ENCODE measurements around the gene ILDR1. TPM values are rescaled to one million over a fixed set of nuclear protein-coding genes. Genes with fewer than 3 reads are reported as not detected.
A peak's percentile ranks its signal among the peaks of the same experiment; 100 is the strongest.

ILDR1 gene
- polyA plus RNA-seq, 1 donor = 3.2 TPM

- Histone ChIP-seq H3K4me3 (ENCODE audit: low read length) (no peak overlapping the region), H3K36me3 (ENCODE audit: control insufficient read depth, insufficient read depth, low read length) (no peaks in the 10 kb centered on the region), H3K4me1 (ENCODE audit: control insufficient read depth, insufficient read depth, low read length) (peaks cover 13% of the 10 kb centered on the region), H3K27me3 (ENCODE audit: control insufficient read depth, insufficient read depth, low read length) (peaks cover 4% of the 10 kb centered on the region), H3K9me3 (ENCODE audit: control insufficient read depth, low read depth, low read length) (no peaks in the 10 kb centered on the region), H3K27ac (ENCODE audit: low read length) (no peak overlapping the region)
- no CpG with 5 or more reads among the region's 1 CpG for WGBS (ENCODE audit: insufficient coverage, low lambda C conversion rate)
- DNase-seq = no peak
Measured at GRCh38 chr3:122021037-122021436, 1.0 kb downstream of the ILDR1 start.

GRCh38 chr3:122019493-122019892, 2.6 kb downstream of the ILDR1 start:
- DNase-seq = peak; percentile 23 to 47
- peaks cover 4% of the 10 kb centered on the region for H3K27me3 ChIP-seq (ENCODE audit: control insufficient read depth, insufficient read depth, low read length)
- no peaks in the 10 kb centered on the region for H3K36me3 ChIP-seq (ENCODE audit: control insufficient read depth, insufficient read depth, low read length)
- H3K9me3 ChIP-seq (ENCODE audit: control insufficient read depth, low read depth, low read length) = no peaks in the 10 kb centered on the region
- H3K4me3 ChIP-seq (ENCODE audit: low read length) = no peak overlapping the region
- H3K4me1 ChIP-seq (ENCODE audit: control insufficient read depth, insufficient read depth, low read length) = peaks cover 13% of the 10 kb centered on the region
- H3K27ac ChIP-seq (ENCODE audit: low read length) = no peak overlapping the region

GRCh38 chr3:122014741-122015140, 7.3 kb downstream of the ILDR1 start:
- peaks cover 3% of the 10 kb centered on the region for H3K4me1 ChIP-seq (ENCODE audit: control insufficient read depth, insufficient read depth, low read length)
- DNase-seq = no peak
- no peak overlapping the region for H3K27ac ChIP-seq (ENCODE audit: low read length)
- H3K9me3 ChIP-seq (ENCODE audit: control insufficient read depth, low read depth, low read length) = no peaks in the 10 kb centered on the region
- no peak overlapping the region for H3K4me3 ChIP-seq (ENCODE audit: low read length)
- WGBS (ENCODE audit: insufficient coverage, low lambda C conversion rate) = no CpG with 5 or more reads among the region's 1 CpG
- no peaks in the 10 kb centered on the region for H3K36me3 ChIP-seq (ENCODE audit: control insufficient read depth, insufficient read depth, low read length)
- H3K27me3 ChIP-seq (ENCODE audit: control insufficient read depth, insufficient read depth, low read length) = no peaks in the 10 kb centered on the region

- no peak overlapping the region for H3K27ac ChIP-seq (ENCODE audit: low read length)
Measured at GRCh38 chr3:122013448-122013925, 8.6 kb downstream of the ILDR1 start.

GRCh38 chr3:122012821-122013220, 9.2 kb downstream of the ILDR1 start:
- DNase-seq = no peak
- Histone ChIP-seq H3K27ac (ENCODE audit: low read length) (no peak overlapping the region), H3K36me3 (ENCODE audit: control insufficient read depth, insufficient read depth, low read length) (no peaks in the 10 kb centered on the region), H3K4me3 (ENCODE audit: low read length) (no peak overlapping the region), H3K27me3 (ENCODE audit: control insufficient read depth, insufficient read depth, low read length) (no peaks in the 10 kb centered on the region), H3K9me3 (ENCODE audit: control insufficient read depth, low read depth, low read length) (no peaks in the 10 kb centered on the region), H3K4me1 (ENCODE audit: control insufficient read depth, insufficient read depth, low read length) (no peaks in the 10 kb centered on the region)
- no CpG with 5 or more reads among the region's 1 CpG for WGBS (ENCODE audit: insufficient coverage, low lambda C conversion rate)

More at GRCh38 chr3:122013448-122013925, 8.6 kb downstream of the ILDR1 start:
- WGBS (ENCODE audit: insufficient coverage, low lambda C conversion rate) = 43% methylated on average over 1 of the region's 5 CpGs
- H3K27me3 ChIP-seq (ENCODE audit: control insufficient read depth, insufficient read depth, low read length) = no peaks in the 10 kb centered on the region
- H3K4me1 ChIP-seq (ENCODE audit: control insufficient read depth, insufficient read depth, low read length) = no peaks in the 10 kb centered on the region
- H3K4me3 ChIP-seq (ENCODE audit: low read length) = no peak overlapping the region
- H3K9me3 ChIP-seq (ENCODE audit: control insufficient read depth, low read depth, low read length) = no peaks in the 10 kb centered on the region
- no peaks in the 10 kb centered on the region for H3K36me3 ChIP-seq (ENCODE audit: control insufficient read depth, insufficient read depth, low read length)
- DNase-seq = peak in 1 of 2 donors; percentile 57

- no CpG with 5 or more reads among the region's 4 CpGs for WGBS (ENCODE audit: insufficient coverage, low lambda C conversion rate)
- no peaks in the 10 kb centered on the region for H3K4me1 ChIP-seq (ENCODE audit: control insufficient read depth, insufficient read depth, low read length)
- H3K36me3 ChIP-seq (ENCODE audit: control insufficient read depth, insufficient read depth, low read length) = no peaks in the 10 kb centered on the region
- H3K27me3 ChIP-seq (ENCODE audit: control insufficient read depth, insufficient read depth, low read length) = no peaks in the 10 kb centered on the region
- no peak overlapping the region for H3K27ac ChIP-seq (ENCODE audit: low read length)
- H3K9me3 ChIP-seq (ENCODE audit: control insufficient read depth, low read depth, low read length) = no peaks in the 10 kb centered on the region
- no peak for DNase-seq
- H3K4me3 ChIP-seq (ENCODE audit: low read length) = no peak overlapping the region
Measured at GRCh38 chr3:122011396-122011795, 10.7 kb downstream of the ILDR1 start.

- 80% methylated on average over 1 of the region's 2 CpGs for WGBS (ENCODE audit: insufficient coverage, low lambda C conversion rate)
- no peak for DNase-seq
- Histone ChIP-seq H3K27ac (ENCODE audit: low read length) (no peak overlapping the region), H3K9me3 (ENCODE audit: control insufficient read depth, low read depth, low read length) (no peaks in the 10 kb centered on the region), H3K4me3 (ENCODE audit: low read length) (no peak overlapping the region), H3K36me3 (ENCODE audit: control insufficient read depth, insufficient read depth, low read length) (no peaks in the 10 kb centered on the region), H3K27me3 (ENCODE audit: control insufficient read depth, insufficient read depth, low read length) (no peaks in the 10 kb centered on the region), H3K4me1 (ENCODE audit: control insufficient read depth, insufficient read depth, low read length) (no peaks in the 10 kb centered on the region)
Measured at GRCh38 chr3:122010506-122010905, 11.5 kb downstream of the ILDR1 start.

- DNase-seq = no peak
- Histone ChIP-seq H3K4me3 (ENCODE audit: low read length) (no peak overlapping the region), H3K4me1 (ENCODE audit: control insufficient read depth, insufficient read depth, low read length) (peaks cover 4% of the 10 kb centered on the region), H3K27me3 (ENCODE audit: control insufficient read depth, insufficient read depth, low read length) (no peaks in the 10 kb centered on the region), H3K27ac (ENCODE audit: low read length) (no peak overlapping the region), H3K9me3 (ENCODE audit: control insufficient read depth, low read depth, low read length) (no peaks in the 10 kb centered on the region), H3K36me3 (ENCODE audit: control insufficient read depth, insufficient read depth, low read length) (no peaks in the 10 kb centered on the region)
- WGBS (ENCODE audit: insufficient coverage, low lambda C conversion rate) = no CpG with 5 or more reads among the region's 2 CpGs
Measured at GRCh38 chr3:122008166-122008565, 13.9 kb downstream of the ILDR1 start.

GRCh38 chr3:122006267-122006666, 15.8 kb downstream of the ILDR1 start:
- H3K9me3 ChIP-seq (ENCODE audit: control insufficient read depth, low read depth, low read length) = no peaks in the 10 kb centered on the region
- DNase-seq = no peak
- no peaks in the 10 kb centered on the region for H3K27me3 ChIP-seq (ENCODE audit: control insufficient read depth, insufficient read depth, low read length)
- H3K4me1 ChIP-seq (ENCODE audit: control insufficient read depth, insufficient read depth, low read length) = peaks cover 9% of the 10 kb centered on the region
- no peaks in the 10 kb centered on the region for H3K36me3 ChIP-seq (ENCODE audit: control insufficient read depth, insufficient read depth, low read length)
- H3K27ac ChIP-seq (ENCODE audit: low read length) = no peak overlapping the region
- no peak overlapping the region for H3K4me3 ChIP-seq (ENCODE audit: low read length)
- no CpG with 5 or more reads among the region's 2 CpGs for WGBS (ENCODE audit: insufficient coverage, low lambda C conversion rate)

GRCh38 chr3:122004991-122005565, 17.0 kb downstream of the ILDR1 start:
- WGBS (ENCODE audit: insufficient coverage, low lambda C conversion rate) = no CpG with 5 or more reads among the region's 13 CpGs
- no peaks in the 10 kb centered on the region for H3K9me3 ChIP-seq (ENCODE audit: control insufficient read depth, low read depth, low read length)
- peaks cover 9% of the 10 kb centered on the region for H3K4me1 ChIP-seq (ENCODE audit: control insufficient read depth, insufficient read depth, low read length)
- H3K36me3 ChIP-seq (ENCODE audit: control insufficient read depth, insufficient read depth, low read length) = no peaks in the 10 kb centered on the region
- peak; percentile 37 to 55 for DNase-seq
- H3K27ac ChIP-seq (ENCODE audit: low read length) = no peak overlapping the region
- no peak overlapping the region for H3K4me3 ChIP-seq (ENCODE audit: low read length)
- H3K27me3 ChIP-seq (ENCODE audit: control insufficient read depth, insufficient read depth, low read length) = no peaks in the 10 kb centered on the region

GRCh38 chr3:122004107-122004506, 17.9 kb downstream of the ILDR1 start:
- H3K27ac ChIP-seq (ENCODE audit: low read length) = no peak overlapping the region

More at GRCh38 chr3:122004107-122004506, 17.9 kb downstream of the ILDR1 start:
- WGBS (ENCODE audit: insufficient coverage, low lambda C conversion rate) = 100% methylated on average over 1 of the region's 2 CpGs
- Histone ChIP-seq H3K27me3 (ENCODE audit: control insufficient read depth, insufficient read depth, low read length) (no peaks in the 10 kb centered on the region), H3K9me3 (ENCODE audit: control insufficient read depth, low read depth, low read length) (no peaks in the 10 kb centered on the region), H3K36me3 (ENCODE audit: control insufficient read depth, insufficient read depth, low read length) (no peaks in the 10 kb centered on the region), H3K4me3 (ENCODE audit: low read length) (no peak overlapping the region), H3K4me1 (ENCODE audit: control insufficient read depth, insufficient read depth, low read length) (peaks cover 10% of the 10 kb centered on the region)
- no peak for DNase-seq

Data from large intestine (tissue), 3 donors.